HepG2 (cell line): ENCODE results near the gene IL1RL2. TPM values are rescaled to one million over a fixed set of nuclear protein-coding genes. Genes with fewer than 3 reads are reported as not detected.

Experiments used
- DZIP1 ChIP-seq: sonication (generic); formaldehyde crosslinking; IDR thresholded peaks from 2 replicates; pipeline ENCODE4 v1.5.0; 2020; ENCODE audit warnings: mild to moderate bottlenecking, missing genetic modification reagents
- EEA1 ChIP-seq: sonication (generic); formaldehyde crosslinking; IDR thresholded peaks from 2 replicates; pipeline ENCODE4 v1.5.1; 2020; ENCODE audit warnings: mild to moderate bottlenecking, missing genetic modification reagents, borderline replicate concordance
- KDM3A ChIP-seq: IDR thresholded peaks from 2 replicates; pipeline ENCODE4 v1.6.1; 2018; ENCODE audit warnings: low read depth, missing compliant biosample characterization
- MBD4 ChIP-seq: IDR thresholded peaks from 2 replicates; pipeline ENCODE4 v1.6.1; 2012; ENCODE audit warnings: low read length, inconsistent platforms, borderline replicate concordance
- MLLT10 ChIP-seq: sonication (generic); formaldehyde crosslinking; IDR thresholded peaks from 2 replicates; pipeline ENCODE4 v1.4.0; 2020; ENCODE audit warnings: missing genetic modification reagents
- NCOA2 ChIP-seq: sonication (generic); formaldehyde crosslinking; IDR thresholded peaks from 2 replicates; pipeline ENCODE4 v1.8.0; 2022; ENCODE audit warnings: inconsistent platforms
- PTBP1 ChIP-seq: fragments of 200-400 bp; formaldehyde crosslinking; IDR thresholded peaks from 2 replicates; pipeline ENCODE4 v1.6.1; 2018; ENCODE audit warnings: low read length, low read depth; ENCODE audit not compliant: poor library complexity, severe bottlenecking
- ZNF572 ChIP-seq: sonication (generic); formaldehyde crosslinking; IDR thresholded peaks from 2 replicates; pipeline ENCODE4 v1.5.1; 2020; ENCODE audit warnings: mild to moderate bottlenecking, missing genetic modification reagents
- ZNF646 ChIP-seq: sonication (generic); formaldehyde crosslinking; IDR thresholded peaks from 2 replicates; pipeline ENCODE4 v1.9.0; 2021; ENCODE audit warnings: mild to moderate bottlenecking, missing genetic modification reagents
- ZSCAN31 ChIP-seq: sonication (generic); formaldehyde crosslinking; IDR thresholded peaks from 2 replicates; pipeline ENCODE4 v1.5.0; 2020; ENCODE audit warnings: low read depth, mild to moderate bottlenecking, missing genetic modification reagents
- polyA plus RNA-seq, 8 experiments: library from polyadenylated mRNA; depleted of rRNA in 3 of 8; stranded (reverse) in 7 of 8; unstranded in 1 of 8; fragments of >200 nt; fragmentation: Illumina TruSeq in 4 of 8; extraction: Trizol in 4 of 8; gene quantifications; 2 replicates each; pipeline versions ENCODE4 v1.2.1 to v1.2.3, GENCODE V29; 2011 to 2016; ENCODE audit warnings: low read depth in 4 of 8, missing spikeins in 1 of 8, mixed read lengths in 1 of 8; ENCODE audit not compliant: insufficient read depth in 1 of 8
- total RNA-seq, 5 experiments: library from RNA; depleted of rRNA; stranded (reverse); fragments of >200 nt; fragmentation: Illumina TruSeq; extraction: Trizol; gene quantifications; 2 replicates each; pipeline ENCODE4 v1.2.3, GENCODE V29; 2016; ENCODE audit warnings: low read depth in 1 of 5
- TF ChIP-seq, protein P1 (sequence below): sonication (generic); formaldehyde crosslinking; conservative IDR thresholded peaks from 2 replicates; pipeline ENCODE4 v1.4.0; 2020; ENCODE audit warnings: mild to moderate bottlenecking, missing genetic modification reagents, moderate library complexity
- TF ChIP-seq, protein P2 (sequence below): sonication (generic); formaldehyde crosslinking; IDR thresholded peaks from 2 replicates; pipeline ENCODE4 v1.5.0; 2020; ENCODE audit warnings: mild to moderate bottlenecking, low read depth, missing genetic modification reagents, borderline replicate concordance
- TF ChIP-seq, protein P3 (sequence below): sonication (generic); formaldehyde crosslinking; IDR thresholded peaks from 2 replicates; pipeline ENCODE4 v1.4.0; 2020; ENCODE audit warnings: missing genetic modification reagents

IL1RL2 gene
- total and polyA plus RNA-seq, 2 of the 13 experiments (the other 11 are each of a cell fraction or from before 2014, with no cell fraction given) = 0.03 TPM; not detected in 1

GRCh38 chr2:102142829-102143449 lies 43.9 kb upstream of the IL1RL2 start (continued):
- TF ChIP-seq ZNF646 (peak; percentile 74; the same call in 1 of the 2 replicates), DZIP1 (CRISPR knock-in tag) (no peak), PTBP1 (peak; percentile 75), KDM3A (CRISPR knock-in tag) (no peak), NCOA2 (CRISPR knock-in tag) (0 out of 2 replicates have a peak, but pooled peaks have one; percentile 3), ZNF572 (CRISPR knock-in tag) (peak; percentile 86; the same call in 1 of the 2 replicates), EEA1 (peak; percentile 21; the same call in 1 of the 2 replicates), MLLT10 (CRISPR knock-in tag) (no peak), MBD4 (no peak), ZSCAN31 (CRISPR knock-in tag) (peak; percentile 70)
- TF ChIP-seq, protein P1, sequence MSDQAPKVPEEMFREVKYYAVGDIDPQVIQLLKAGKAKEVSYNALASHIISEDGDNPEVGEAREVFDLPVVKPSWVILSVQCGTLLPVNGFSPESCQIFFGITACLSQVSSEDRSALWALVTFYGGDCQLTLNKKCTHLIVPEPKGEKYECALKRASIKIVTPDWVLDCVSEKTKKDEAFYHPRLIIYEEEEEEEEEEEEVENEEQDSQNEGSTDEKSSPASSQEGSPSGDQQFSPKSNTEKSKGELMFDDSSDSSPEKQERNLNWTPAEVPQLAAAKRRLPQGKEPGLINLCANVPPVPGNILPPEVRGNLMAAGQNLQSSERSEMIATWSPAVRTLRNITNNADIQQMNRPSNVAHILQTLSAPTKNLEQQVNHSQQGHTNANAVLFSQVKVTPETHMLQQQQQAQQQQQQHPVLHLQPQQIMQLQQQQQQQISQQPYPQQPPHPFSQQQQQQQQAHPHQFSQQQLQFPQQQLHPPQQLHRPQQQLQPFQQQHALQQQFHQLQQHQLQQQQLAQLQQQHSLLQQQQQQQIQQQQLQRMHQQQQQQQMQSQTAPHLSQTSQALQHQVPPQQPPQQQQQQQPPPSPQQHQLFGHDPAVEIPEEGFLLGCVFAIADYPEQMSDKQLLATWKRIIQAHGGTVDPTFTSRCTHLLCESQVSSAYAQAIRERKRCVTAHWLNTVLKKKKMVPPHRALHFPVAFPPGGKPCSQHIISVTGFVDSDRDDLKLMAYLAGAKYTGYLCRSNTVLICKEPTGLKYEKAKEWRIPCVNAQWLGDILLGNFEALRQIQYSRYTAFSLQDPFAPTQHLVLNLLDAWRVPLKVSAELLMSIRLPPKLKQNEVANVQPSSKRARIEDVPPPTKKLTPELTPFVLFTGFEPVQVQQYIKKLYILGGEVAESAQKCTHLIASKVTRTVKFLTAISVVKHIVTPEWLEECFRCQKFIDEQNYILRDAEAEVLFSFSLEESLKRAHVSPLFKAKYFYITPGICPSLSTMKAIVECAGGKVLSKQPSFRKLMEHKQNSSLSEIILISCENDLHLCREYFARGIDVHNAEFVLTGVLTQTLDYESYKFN (CRISPR knock-in tag) = 0 out of 2 replicates have a peak, but pooled peaks have one; percentile 4
- TF ChIP-seq, protein P2, sequence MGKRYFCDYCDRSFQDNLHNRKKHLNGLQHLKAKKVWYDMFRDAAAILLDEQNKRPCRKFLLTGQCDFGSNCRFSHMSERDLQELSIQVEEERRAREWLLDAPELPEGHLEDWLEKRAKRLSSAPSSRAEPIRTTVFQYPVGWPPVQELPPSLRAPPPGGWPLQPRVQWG (CRISPR knock-in tag) = no peak
- TF ChIP-seq, protein P3, sequence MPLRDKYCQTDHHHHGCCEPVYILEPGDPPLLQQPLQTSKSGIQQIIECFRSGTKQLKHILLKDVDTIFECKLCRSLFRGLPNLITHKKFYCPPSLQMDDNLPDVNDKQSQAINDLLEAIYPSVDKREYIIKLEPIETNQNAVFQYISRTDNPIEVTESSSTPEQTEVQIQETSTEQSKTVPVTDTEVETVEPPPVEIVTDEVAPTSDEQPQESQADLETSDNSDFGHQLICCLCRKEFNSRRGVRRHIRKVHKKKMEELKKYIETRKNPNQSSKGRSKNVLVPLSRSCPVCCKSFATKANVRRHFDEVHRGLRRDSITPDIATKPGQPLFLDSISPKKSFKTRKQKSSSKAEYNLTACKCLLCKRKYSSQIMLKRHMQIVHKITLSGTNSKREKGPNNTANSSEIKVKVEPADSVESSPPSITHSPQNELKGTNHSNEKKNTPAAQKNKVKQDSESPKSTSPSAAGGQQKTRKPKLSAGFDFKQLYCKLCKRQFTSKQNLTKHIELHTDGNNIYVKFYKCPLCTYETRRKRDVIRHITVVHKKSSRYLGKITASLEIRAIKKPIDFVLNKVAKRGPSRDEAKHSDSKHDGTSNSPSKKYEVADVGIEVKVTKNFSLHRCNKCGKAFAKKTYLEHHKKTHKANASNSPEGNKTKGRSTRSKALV (CRISPR knock-in tag) = peak; percentile 3; the same call in 1 of the 2 replicates
